Trophoblast cell (in vitro differentiated cells and primary cell): Measurements from ENCODE around the gene SIGLEC11.

Experiments
- DNase-seq, 2 donors: peaks; one replicate each; pipeline ENCODE4 v3.0.0-alpha.2; 2016
- H2AFZ ChIP-seq: 2 replicates; pipeline ENCODE4 v1.6.1; 2013; ENCODE audit warnings: low read length, moderate library complexity, mild to moderate bottlenecking; ENCODE audit not compliant: insufficient read depth, poor library complexity
- H2AK5ac ChIP-seq: 2 replicates; pipeline ENCODE4 v1.6.1; 2013; ENCODE audit warnings: mild to moderate bottlenecking, low read length
- H2BK120ac ChIP-seq: 2 replicates; pipeline ENCODE4 v1.6.1; 2013; ENCODE audit warnings: low read length, mild to moderate bottlenecking, moderate library complexity; ENCODE audit not compliant: insufficient read depth, poor library complexity
- H2BK12ac ChIP-seq: 2 replicates; pipeline ENCODE4 v1.6.1; 2013; ENCODE audit warnings: mild to moderate bottlenecking, low read length, moderate library complexity
- H2BK5ac ChIP-seq: 2 replicates; pipeline ENCODE4 v1.6.1; 2013; ENCODE audit warnings: low read length, low read depth, moderate library complexity, mild to moderate bottlenecking; ENCODE audit not compliant: poor library complexity
- H3K14ac ChIP-seq: 2 replicates; pipeline ENCODE4 v1.6.1; 2013; ENCODE audit warnings: mild to moderate bottlenecking, low read length
- H3K18ac ChIP-seq: 2 replicates; pipeline ENCODE4 v1.6.1; 2013; ENCODE audit warnings: mild to moderate bottlenecking, low read length
- H3K23ac ChIP-seq: 2 replicates; pipeline ENCODE4 v1.6.1; 2013; ENCODE audit warnings: low read length
- H3K27ac ChIP-seq: 2 replicates; pipeline ENCODE4 v1.5.1; 2013; ENCODE audit warnings: low read depth, mild to moderate bottlenecking, inconsistent platforms, low read length, moderate library complexity
- H3K27me3 ChIP-seq: 2 replicates; pipeline ENCODE4 v1.6.1; 2013; ENCODE audit warnings: inconsistent platforms, mild to moderate bottlenecking, low read length, moderate library complexity; ENCODE audit not compliant: insufficient read depth
- H3K36me3 ChIP-seq, 2 experiments: 1 replicate in 1 of 2; 2 replicates in 1 of 2; pipeline ENCODE4 v1.6.1; 2013; ENCODE audit warnings: low read length in 2 of 2, mild to moderate bottlenecking in 2 of 2, moderate library complexity in 1 of 2; ENCODE audit not compliant: insufficient read depth in 2 of 2, control insufficient read depth in 1 of 2
- H3K4ac ChIP-seq: 2 replicates; pipeline ENCODE4 v1.6.1; 2013; ENCODE audit warnings: low read depth, mild to moderate bottlenecking, low read length, moderate library complexity
- H3K4me1 ChIP-seq, 2 experiments: 1 replicate in 1 of 2; 2 replicates in 1 of 2; pipeline ENCODE4 v1.6.1; 2013; ENCODE audit warnings: low read length in 2 of 2, mild to moderate bottlenecking in 2 of 2, moderate library complexity in 1 of 2; ENCODE audit not compliant: insufficient read depth in 2 of 2, control insufficient read depth in 1 of 2
- H3K4me2 ChIP-seq: 2 replicates; pipeline ENCODE4 v1.6.1; 2013; ENCODE audit warnings: inconsistent platforms, mild to moderate bottlenecking, low read length, moderate library complexity
- H3K4me3 ChIP-seq: 2 replicates; pipeline ENCODE4 v1.5.1; 2013; ENCODE audit warnings: mild to moderate bottlenecking, low read depth, low read length, inconsistent platforms
- H3K79me1 ChIP-seq: one replicate; pipeline ENCODE4 v1.6.1; 2013; ENCODE audit warnings: low read length
- H3K79me2 ChIP-seq: 2 replicates; pipeline ENCODE4 v1.6.1; 2013; ENCODE audit warnings: low read length, mild to moderate bottlenecking; ENCODE audit not compliant: control insufficient read depth, insufficient read depth, poor library complexity
- H3K9ac ChIP-seq: 2 replicates; pipeline ENCODE4 v1.6.1; 2013; ENCODE audit warnings: mild to moderate bottlenecking, low read length
- H3K9me3 ChIP-seq: 2 replicates; pipeline ENCODE4 v1.6.1; 2013; ENCODE audit warnings: low read depth, mild to moderate bottlenecking, control low read depth, inconsistent platforms, low read length; ENCODE audit not compliant: insufficient read depth
- H4K12ac ChIP-seq: 2 replicates; pipeline ENCODE4 v1.6.1; 2013; ENCODE audit warnings: low read depth, mild to moderate bottlenecking, low read length, moderate library complexity
- H4K8ac ChIP-seq: 2 replicates; pipeline ENCODE4 v1.6.1; 2013; ENCODE audit warnings: low read depth, mild to moderate bottlenecking, low read length, moderate library complexity
- H4K91ac ChIP-seq: one replicate; pipeline ENCODE4 v1.6.1; 2013; ENCODE audit warnings: low read depth, mild to moderate bottlenecking, low read length, moderate library complexity
- WGBS: extraction: QIAGEN DNeasy Blood & Tissue Kit; methylation state at CpG from one replicate; pipeline ENCODE4 v1.1.7; 2013; ENCODE audit warnings: missing lambda C conversion rate; ENCODE audit not compliant: insufficient read length, insufficient coverage; ENCODE audit errors: extremely low coverage; 5-methylcytosine and 5-hydroxymethylcytosine counted together

Gene SIGLEC11

DNA sequence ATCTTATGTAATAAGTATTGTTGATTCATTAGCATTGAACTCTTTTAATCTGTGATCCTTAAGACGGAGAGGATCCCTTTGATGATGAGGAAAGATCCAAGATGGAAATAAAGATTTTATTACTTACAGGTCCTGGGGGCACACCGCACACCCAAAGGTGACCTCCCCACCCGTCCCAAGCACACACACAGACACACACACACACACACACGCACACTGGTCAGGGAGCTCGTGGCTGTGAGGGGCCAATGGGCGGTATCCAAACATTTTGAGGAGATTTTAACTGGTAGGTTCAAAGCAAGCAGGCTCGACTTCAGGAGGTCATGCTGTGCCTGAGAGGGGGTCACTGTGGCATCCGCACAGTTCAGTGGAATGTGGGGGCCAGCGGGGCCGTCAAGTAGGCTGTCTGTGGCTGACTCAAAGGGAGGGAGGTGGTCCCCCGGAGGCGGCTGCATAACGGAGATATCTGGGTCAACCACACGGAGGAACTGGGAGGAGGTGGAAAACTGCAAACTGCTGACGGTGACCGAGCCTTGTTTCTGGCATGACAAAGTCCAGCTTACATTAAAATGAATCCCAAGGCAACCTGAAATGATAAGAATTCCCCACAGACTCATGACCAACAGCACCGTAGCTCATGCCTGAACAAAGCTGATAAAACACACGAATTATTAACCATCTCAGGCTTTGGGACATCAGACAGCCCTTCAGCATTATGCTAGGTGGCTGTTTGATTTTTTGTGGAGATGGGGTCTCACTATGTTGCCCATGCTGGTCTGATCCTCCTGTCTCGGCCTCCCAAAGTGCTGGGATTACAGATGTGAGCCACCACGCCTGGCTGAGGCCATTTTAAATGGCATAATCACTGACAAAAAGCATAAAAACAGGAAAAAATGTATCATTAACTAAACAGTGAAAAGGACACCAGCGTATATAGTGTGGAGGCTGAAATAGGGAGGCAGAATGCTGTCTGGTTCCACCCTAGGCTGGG lies 20.9 kb upstream of the SIGLEC11 start:
- H3K79me2 ChIP-seq: no peaks in the 10 kb centered on the region
- no peak overlapping the region for H3K23ac ChIP-seq
- no peak overlapping the region for H3K18ac ChIP-seq
- no CpG with 5 or more reads among the region's 21 CpGs for WGBS
- H3K4ac ChIP-seq: no peak overlapping the region
- H4K8ac ChIP-seq: no peak overlapping the region
- H2BK5ac ChIP-seq: no peak overlapping the region
- H2BK12ac ChIP-seq: no peak overlapping the region
- H3K4me2 ChIP-seq: no peak overlapping the region
- peaks cover 20 to 23% of the 10 kb centered on the region in 2 experiments for H3K36me3 ChIP-seq
- no peaks in the 10 kb centered on the region for H3K9me3 ChIP-seq
- H3K14ac ChIP-seq: no peak overlapping the region
- H3K27me3 ChIP-seq: no peaks in the 10 kb centered on the region
- no peak overlapping the region for H3K27ac ChIP-seq
- H4K12ac ChIP-seq: no peak overlapping the region
- H2AK5ac ChIP-seq: no peak overlapping the region
- H2AFZ ChIP-seq: no peak overlapping the region
- no peaks in the 10 kb centered on the region for H3K4me1 ChIP-seq
- no peak overlapping the region for H2BK120ac ChIP-seq
- no peak overlapping the region for H3K9ac ChIP-seq
- DNase-seq: no peak
- no peaks in the 10 kb centered on the region for H3K79me1 ChIP-seq
- H3K4me3 ChIP-seq: no peak overlapping the region
- H4K91ac ChIP-seq: no peak overlapping the region

DNA sequence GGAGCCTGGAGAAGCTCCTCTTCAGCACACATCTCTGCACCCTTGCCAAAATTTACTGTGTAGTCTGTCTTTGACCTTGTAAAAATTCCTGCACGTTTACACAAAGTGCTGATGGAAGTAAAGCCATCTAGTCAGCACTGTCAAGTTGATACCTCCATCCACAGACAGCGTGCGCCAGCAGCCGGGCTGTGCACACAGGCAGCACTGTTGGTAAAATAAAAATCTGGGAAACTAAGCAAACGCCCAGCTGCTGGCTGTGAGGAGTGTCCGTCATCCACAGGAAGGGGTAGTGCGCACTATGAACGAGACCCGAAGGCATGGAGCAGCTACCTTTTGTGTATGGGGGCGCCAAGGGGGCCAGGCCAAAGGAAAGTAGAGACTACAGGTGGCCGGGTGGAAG lies 17.4 kb upstream of the SIGLEC11 start:
- Histone ChIP-seq H3K79me2 (no peaks in the 10 kb centered on the region), H3K9me3 (peaks cover 2% of the 10 kb centered on the region), H2BK120ac (no peak overlapping the region), H4K91ac (no peak overlapping the region), H3K4me3 (no peak overlapping the region), H2AK5ac (no peak overlapping the region), H3K23ac (no peak overlapping the region), H3K27me3 (no peaks in the 10 kb centered on the region), H3K4ac (no peak overlapping the region), H2BK5ac (no peak overlapping the region), H3K79me1 (no peaks in the 10 kb centered on the region), H2AFZ (no peak overlapping the region), H3K14ac (no peak overlapping the region), H4K12ac (no peak overlapping the region), H3K18ac (no peak overlapping the region), H3K4me1 (no peaks in the 10 kb centered on the region), H3K36me3 (peaks cover 8 to 24% of the 10 kb centered on the region in 2 experiments), H3K27ac (no peak overlapping the region), H2BK12ac (no peak overlapping the region), H3K9ac (no peak overlapping the region), H4K8ac (no peak overlapping the region), H3K4me2 (no peak overlapping the region)
- DNase-seq: no peak
- WGBS: no CpG with 5 or more reads among the region's 11 CpGs

DNA sequence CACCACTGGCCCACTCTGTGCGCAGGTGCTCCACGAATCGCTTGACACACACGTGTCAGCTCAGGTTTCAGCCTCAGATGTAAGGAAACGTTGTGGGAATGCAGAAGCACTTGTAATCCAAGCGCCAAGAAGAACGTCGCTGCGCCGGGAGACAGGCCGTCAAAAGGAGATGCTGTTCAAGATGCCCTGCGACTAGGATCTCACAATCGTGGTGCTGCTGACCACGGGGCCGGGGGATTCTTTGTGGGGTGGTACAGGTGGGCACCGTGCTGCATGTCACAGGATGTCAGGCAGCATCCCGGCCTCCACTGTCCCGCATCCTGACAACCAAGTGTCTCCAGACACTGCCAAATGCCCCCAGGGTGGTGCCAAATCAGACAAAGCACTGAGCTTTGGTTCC lies 16.9 kb upstream of the SIGLEC11 start:
- Histone ChIP-seq H3K27ac (no peak overlapping the region), H3K9me3 (peaks cover 2% of the 10 kb centered on the region), H3K4ac (no peak overlapping the region), H4K12ac (no peak overlapping the region), H4K91ac (no peak overlapping the region), H3K18ac (no peak overlapping the region), H3K79me1 (no peaks in the 10 kb centered on the region), H4K8ac (no peak overlapping the region), H2AFZ (no peak overlapping the region), H3K79me2 (no peaks in the 10 kb centered on the region), H3K4me3 (no peak overlapping the region), H3K9ac (no peak overlapping the region), H3K36me3 (peaks cover 8 to 24% of the 10 kb centered on the region in 2 experiments), H3K23ac (no peak overlapping the region), H3K27me3 (no peaks in the 10 kb centered on the region), H3K14ac (no peak overlapping the region), H2BK12ac (no peak overlapping the region), H2AK5ac (no peak overlapping the region), H3K4me1 (no peaks in the 10 kb centered on the region), H3K4me2 (no peak overlapping the region), H2BK5ac (no peak overlapping the region), H2BK120ac (no peak overlapping the region)
- WGBS: no CpG with 5 or more reads among the region's 18 CpGs
- DNase-seq: no peak

DNA sequence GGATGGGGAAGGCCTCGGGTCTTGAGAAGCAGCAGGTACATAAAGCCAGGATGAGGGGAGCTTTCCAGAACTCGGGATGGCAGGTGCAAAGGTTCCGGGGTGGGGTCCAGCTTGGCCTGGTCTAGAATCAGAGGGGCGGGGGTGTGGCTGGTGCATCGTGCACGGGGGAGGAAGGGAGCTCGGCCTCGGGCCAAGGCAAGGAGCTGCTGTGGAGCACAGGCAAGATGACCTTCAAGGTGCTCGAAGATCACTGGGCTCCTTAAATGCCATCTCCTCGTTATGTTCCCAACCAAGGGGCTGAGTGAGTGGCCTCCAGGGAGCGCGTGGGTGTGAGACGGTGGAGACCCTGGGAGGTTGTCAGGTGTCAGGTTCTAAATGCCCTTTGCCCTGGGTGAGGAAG lies 16.1 kb upstream of the SIGLEC11 start:
- H3K14ac ChIP-seq: no peak overlapping the region
- H3K4me2 ChIP-seq: no peak overlapping the region
- no peak overlapping the region for H3K4me3 ChIP-seq
- WGBS: no CpG with 5 or more reads among the region's 13 CpGs
- H2AK5ac ChIP-seq: no peak overlapping the region
- H3K9me3 ChIP-seq: peaks cover 2% of the 10 kb centered on the region
- H3K79me2 ChIP-seq: no peaks in the 10 kb centered on the region
- no peak overlapping the region for H3K27ac ChIP-seq
- H3K79me1 ChIP-seq: no peaks in the 10 kb centered on the region
- H3K36me3 ChIP-seq: peaks cover 8 to 24% of the 10 kb centered on the region in 2 experiments
- H4K8ac ChIP-seq: no peak overlapping the region
- H2BK5ac ChIP-seq: no peak overlapping the region
- no peak overlapping the region for H3K4ac ChIP-seq
- H2BK12ac ChIP-seq: no peak overlapping the region
- no peak overlapping the region for H2AFZ ChIP-seq
- H3K4me1 ChIP-seq: no peaks in the 10 kb centered on the region
- H4K12ac ChIP-seq: no peak overlapping the region
- DNase-seq: no peak
- H3K9ac ChIP-seq: no peak overlapping the region
- no peak overlapping the region for H3K18ac ChIP-seq
- no peak overlapping the region for H2BK120ac ChIP-seq
- no peak overlapping the region for H3K23ac ChIP-seq
- H3K27me3 ChIP-seq: no peaks in the 10 kb centered on the region
- no peak overlapping the region for H4K91ac ChIP-seq
